Mammary epithelial cell (primary cell): ENCODE measurements around the gene PNKD.

Experiments used
- CTCF ChIP-seq, 2 donors: IDR thresholded peaks in 1 of 2; conservative IDR thresholded peaks in 1 of 2; 2 replicates each; pipeline ENCODE4 v1.5.1; 2011 to 2012; ENCODE audit warnings: inconsistent platforms in 2 of 2, low read length in 2 of 2, mild to moderate bottlenecking in 2 of 2, control low read depth in 1 of 2, low read depth in 1 of 2; ENCODE audit not compliant: insufficient read depth in 1 of 2; ENCODE audit errors: extremely low read depth in 1 of 2
- EZH2 ChIP-seq: IDR thresholded peaks from 2 replicates; pipeline ENCODE4 v1.6.1; 2012; ENCODE audit warnings: low read length, inconsistent platforms, borderline replicate concordance

GRCh38 chr2:218273908-218274249, 3.6 kb downstream of the PNKD start:
- TF ChIP-seq CTCF (conservative IDR thresholded peaks at IDR 0.05 in 1 of 2, IDR thresholded peaks at IDR 0.05 in 1 of 2; ENCODE audit: extremely low read depth in 1 of 2, insufficient read depth in 1 of 2, low read depth in 1 of 2, low read length in 2 of 2) (no peak), EZH2 (no peak)
